ENCODE measurements around the gene URM1.

Gene URM1

DNA sequence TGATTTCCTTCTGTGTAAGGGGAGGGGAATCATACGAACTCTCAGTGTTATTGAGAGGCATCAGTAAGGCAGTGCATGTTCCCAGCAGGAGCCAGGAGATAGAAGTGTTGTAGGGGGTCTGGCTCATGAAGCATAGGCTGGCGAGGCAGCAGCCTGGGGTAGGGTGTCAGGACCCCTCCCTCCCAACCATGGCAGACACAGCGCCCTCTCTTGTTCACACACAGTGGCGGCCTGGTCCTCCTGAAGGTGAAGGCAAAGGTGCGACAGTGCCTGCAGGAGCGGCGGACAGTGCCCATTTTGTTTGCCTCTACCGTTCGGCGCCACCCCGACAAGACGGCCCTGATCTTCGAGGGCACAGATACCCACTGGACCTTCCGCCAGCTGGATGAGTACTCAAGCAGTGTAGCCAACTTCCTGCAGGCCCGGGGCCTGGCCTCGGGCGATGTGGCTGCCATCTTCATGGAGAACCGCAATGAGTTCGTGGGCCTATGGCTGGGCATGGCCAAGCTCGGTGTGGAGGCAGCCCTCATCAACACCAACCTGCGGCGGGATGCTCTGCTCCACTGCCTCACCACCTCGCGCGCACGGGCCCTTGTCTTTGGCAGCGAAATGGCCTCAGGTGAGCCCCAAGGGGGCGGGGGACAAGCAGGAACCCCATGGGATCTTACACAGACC, 26.1 kb upstream of the URM1 start:
- no peak for TF ChIP-seq CTCF (IDR thresholded peaks at IDR 0.05; ENCODE audit: unreplicated experiment in 3 of 3)
- no peaks in the 10 kb centered on the region for H3K27me3 Mint-ChIP-seq (ENCODE audit: low read depth)

GRCh38 chr9:128349125-128349524, 22.0 kb upstream of the URM1 start:
- no peak overlapping the region for H3K4me3 Mint-ChIP-seq
- no peaks in the 10 kb centered on the region for H3K4me1 Mint-ChIP-seq
- TF ChIP-seq CTCF (IDR thresholded peaks at IDR 0.05; ENCODE audit: unreplicated experiment in 3 of 3): no peak
- H3K27me3 Mint-ChIP-seq (ENCODE audit: low read depth): no peaks in the 10 kb centered on the region
- H3K27ac Mint-ChIP-seq: no peak overlapping the region
- H3K9me3 Mint-ChIP-seq: no peaks in the 10 kb centered on the region
- H3K36me3 Mint-ChIP-seq (ENCODE audit: low read depth): peaks cover 35% of the 10 kb centered on the region

More for the DNA sequence above, 26.1 kb upstream of the URM1 start:
- peaks cover 6% of the 10 kb centered on the region for H3K4me1 Mint-ChIP-seq
- H3K9me3 Mint-ChIP-seq: no peaks in the 10 kb centered on the region
- no peak overlapping the region for H3K4me3 Mint-ChIP-seq
- H3K36me3 Mint-ChIP-seq (ENCODE audit: low read depth): peaks cover 23% of the 10 kb centered on the region
- no peak overlapping the region for H3K27ac Mint-ChIP-seq

GRCh38 chr9:128349772-128350171, 21.4 kb upstream of the URM1 start:
- Mint-ChIP-seq H3K27ac (no peak overlapping the region), H3K36me3 (ENCODE audit: low read depth) (peaks cover 33% of the 10 kb centered on the region), H3K27me3 (ENCODE audit: low read depth) (no peaks in the 10 kb centered on the region), H3K4me3 (no peak overlapping the region), H3K9me3 (no peaks in the 10 kb centered on the region), H3K4me1 (no peaks in the 10 kb centered on the region)
- no peak for TF ChIP-seq CTCF (IDR thresholded peaks at IDR 0.05; ENCODE audit: unreplicated experiment in 3 of 3)

DNA sequence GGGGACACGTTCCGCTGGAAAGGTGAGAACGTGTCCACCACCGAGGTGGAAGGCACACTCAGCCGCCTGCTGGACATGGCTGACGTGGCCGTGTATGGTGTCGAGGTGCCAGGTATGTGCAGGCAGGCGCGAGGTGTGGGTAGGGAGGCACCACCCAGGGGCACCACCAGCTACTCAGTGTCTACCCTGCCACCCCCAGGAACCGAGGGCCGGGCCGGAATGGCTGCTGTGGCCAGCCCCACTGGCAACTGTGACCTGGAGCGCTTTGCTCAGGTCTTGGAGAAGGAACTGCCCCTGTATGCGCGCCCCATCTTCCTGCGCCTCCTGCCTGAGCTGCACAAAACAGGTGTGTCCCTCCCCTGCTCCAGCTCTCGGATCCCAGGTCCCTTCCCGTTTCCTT, 15.7 kb upstream of the URM1 start:
- H3K27ac Mint-ChIP-seq: no peak overlapping the region
- TF ChIP-seq CTCF (IDR thresholded peaks at IDR 0.05; ENCODE audit: unreplicated experiment in 3 of 3): no peak

GRCh38 chr9:128358090-128358489, 13.1 kb upstream of the URM1 start:
- Mint-ChIP-seq H3K27me3 (ENCODE audit: low read depth) (no peaks in the 10 kb centered on the region), H3K9me3 (no peaks in the 10 kb centered on the region), H3K27ac (no peak overlapping the region), H3K4me3 (no peak overlapping the region), H3K4me1 (peaks cover 18% of the 10 kb centered on the region), H3K36me3 (ENCODE audit: low read depth) (peaks cover 14% of the 10 kb centered on the region)
- TF ChIP-seq CTCF (IDR thresholded peaks at IDR 0.05; ENCODE audit: unreplicated experiment in 3 of 3): no peak

More for the DNA sequence above, 15.7 kb upstream of the URM1 start:
- peaks cover 25% of the 10 kb centered on the region for H3K36me3 Mint-ChIP-seq (ENCODE audit: low read depth)
- no peaks in the 10 kb centered on the region for H3K4me1 Mint-ChIP-seq
- H3K4me3 Mint-ChIP-seq: no peak overlapping the region
- H3K27me3 Mint-ChIP-seq (ENCODE audit: low read depth): no peaks in the 10 kb centered on the region
- H3K9me3 Mint-ChIP-seq: no peaks in the 10 kb centered on the region

DNA sequence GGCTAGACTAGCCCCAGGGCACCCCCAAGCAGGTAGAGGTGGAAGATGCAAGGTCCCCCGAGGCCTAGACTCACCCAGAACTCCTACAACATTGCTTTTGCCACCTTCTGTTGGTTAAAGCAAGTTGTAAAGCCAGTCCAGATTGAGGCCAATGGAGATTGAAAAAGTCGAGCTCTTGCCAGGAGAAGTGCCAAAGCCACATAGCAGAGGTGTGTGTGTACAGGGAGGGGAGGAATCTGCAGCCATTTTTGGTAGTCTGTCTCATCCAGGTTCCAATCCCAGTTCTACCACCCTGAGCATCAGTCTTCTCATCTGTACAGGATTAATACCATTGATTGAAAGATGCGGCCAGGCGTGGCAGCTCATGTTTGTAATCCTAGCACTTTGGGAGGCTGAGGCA, 12.3 kb upstream of the URM1 start:
- no peaks in the 10 kb centered on the region for H3K9me3 Mint-ChIP-seq
- no peak overlapping the region for H3K4me3 Mint-ChIP-seq
- no peaks in the 10 kb centered on the region for H3K27me3 Mint-ChIP-seq (ENCODE audit: low read depth)
- peaks cover 23% of the 10 kb centered on the region for H3K4me1 Mint-ChIP-seq
- H3K36me3 Mint-ChIP-seq (ENCODE audit: low read depth): peaks cover 10% of the 10 kb centered on the region
- no peak for TF ChIP-seq CTCF (IDR thresholded peaks at IDR 0.05; ENCODE audit: unreplicated experiment in 3 of 3)
- H3K27ac Mint-ChIP-seq: no peak overlapping the region

Measured in nephron (organoid).